ENCODE measurements around the gene SENP1.

DNA sequence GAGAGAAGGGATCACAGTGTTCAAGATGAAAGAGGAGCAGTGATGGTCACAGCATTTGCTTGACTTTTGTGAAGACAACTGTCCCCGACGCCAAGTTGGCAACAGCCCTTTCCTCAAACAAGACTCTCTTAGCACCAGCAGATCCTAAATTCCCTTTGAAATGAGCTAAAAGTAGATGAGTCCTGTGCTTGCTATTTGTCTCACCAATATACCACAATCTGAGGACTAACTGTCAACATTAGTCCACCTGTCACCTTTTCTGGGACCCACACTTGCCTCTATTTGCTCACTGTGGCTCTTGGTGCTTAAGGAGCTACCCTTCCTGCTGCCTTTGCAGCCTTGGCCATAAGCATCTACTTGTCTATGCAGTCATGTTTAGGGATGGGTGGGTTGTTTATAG is 54.2 kb downstream of the SENP1 start:
- TF ChIP-seq SMC3 (IDR thresholded peaks at IDR 0.05; ENCODE audit: low read depth, low read length) (no peak), MAZ (IDR thresholded peaks at IDR 0.05; ENCODE audit: borderline replicate concordance, low read depth, low read length) (no peak), POLR2A (IDR thresholded peaks at IDR 0.05; ENCODE audit: low read depth, low read length) (no peak), CEBPB (IDR thresholded peaks at IDR 0.05; ENCODE audit: low read depth, low read length) (no peak), RAD21 (IDR thresholded peaks at IDR 0.05; ENCODE audit: low read length) (no peak), USF2 (IDR thresholded peaks at IDR 0.05; ENCODE audit: low read depth, low read length) (no peak)
- TF ChIP-seq, protein P1, sequence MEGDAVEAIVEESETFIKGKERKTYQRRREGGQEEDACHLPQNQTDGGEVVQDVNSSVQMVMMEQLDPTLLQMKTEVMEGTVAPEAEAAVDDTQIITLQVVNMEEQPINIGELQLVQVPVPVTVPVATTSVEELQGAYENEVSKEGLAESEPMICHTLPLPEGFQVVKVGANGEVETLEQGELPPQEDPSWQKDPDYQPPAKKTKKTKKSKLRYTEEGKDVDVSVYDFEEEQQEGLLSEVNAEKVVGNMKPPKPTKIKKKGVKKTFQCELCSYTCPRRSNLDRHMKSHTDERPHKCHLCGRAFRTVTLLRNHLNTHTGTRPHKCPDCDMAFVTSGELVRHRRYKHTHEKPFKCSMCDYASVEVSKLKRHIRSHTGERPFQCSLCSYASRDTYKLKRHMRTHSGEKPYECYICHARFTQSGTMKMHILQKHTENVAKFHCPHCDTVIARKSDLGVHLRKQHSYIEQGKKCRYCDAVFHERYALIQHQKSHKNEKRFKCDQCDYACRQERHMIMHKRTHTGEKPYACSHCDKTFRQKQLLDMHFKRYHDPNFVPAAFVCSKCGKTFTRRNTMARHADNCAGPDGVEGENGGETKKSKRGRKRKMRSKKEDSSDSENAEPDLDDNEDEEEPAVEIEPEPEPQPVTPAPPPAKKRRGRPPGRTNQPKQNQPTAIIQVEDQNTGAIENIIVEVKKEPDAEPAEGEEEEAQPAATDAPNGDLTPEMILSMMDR (conservative IDR thresholded peaks at IDR 0.05; ENCODE audit: low read depth, low read length): no peak

Measured in IMR-90 (cell line).